Measurements from ENCODE around the gene MAGI2.

DNA sequence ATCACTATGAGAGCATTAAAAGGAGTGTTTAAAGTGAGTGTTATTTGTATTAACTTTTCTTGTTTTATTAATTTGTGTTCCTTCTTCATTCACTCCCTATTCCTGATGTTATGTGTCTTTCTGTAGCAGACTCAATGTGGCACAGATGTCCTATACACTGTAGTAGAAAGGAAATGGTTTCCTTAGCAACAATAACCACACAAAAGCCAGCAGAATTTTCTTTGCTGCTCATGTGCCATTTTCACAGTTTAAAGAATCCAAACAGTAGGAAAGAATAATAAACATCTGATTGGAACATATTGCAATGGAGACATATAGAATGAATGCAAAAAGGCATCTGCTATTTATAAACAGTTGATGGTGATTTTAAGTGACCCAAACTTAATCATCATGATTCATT lies 891.3 kb downstream of the MAGI2 start:
- TF ChIP-seq POLR2A (IDR thresholded peaks at IDR 0.05) = no peak
- TF ChIP-seq, protein P1, sequence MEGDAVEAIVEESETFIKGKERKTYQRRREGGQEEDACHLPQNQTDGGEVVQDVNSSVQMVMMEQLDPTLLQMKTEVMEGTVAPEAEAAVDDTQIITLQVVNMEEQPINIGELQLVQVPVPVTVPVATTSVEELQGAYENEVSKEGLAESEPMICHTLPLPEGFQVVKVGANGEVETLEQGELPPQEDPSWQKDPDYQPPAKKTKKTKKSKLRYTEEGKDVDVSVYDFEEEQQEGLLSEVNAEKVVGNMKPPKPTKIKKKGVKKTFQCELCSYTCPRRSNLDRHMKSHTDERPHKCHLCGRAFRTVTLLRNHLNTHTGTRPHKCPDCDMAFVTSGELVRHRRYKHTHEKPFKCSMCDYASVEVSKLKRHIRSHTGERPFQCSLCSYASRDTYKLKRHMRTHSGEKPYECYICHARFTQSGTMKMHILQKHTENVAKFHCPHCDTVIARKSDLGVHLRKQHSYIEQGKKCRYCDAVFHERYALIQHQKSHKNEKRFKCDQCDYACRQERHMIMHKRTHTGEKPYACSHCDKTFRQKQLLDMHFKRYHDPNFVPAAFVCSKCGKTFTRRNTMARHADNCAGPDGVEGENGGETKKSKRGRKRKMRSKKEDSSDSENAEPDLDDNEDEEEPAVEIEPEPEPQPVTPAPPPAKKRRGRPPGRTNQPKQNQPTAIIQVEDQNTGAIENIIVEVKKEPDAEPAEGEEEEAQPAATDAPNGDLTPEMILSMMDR (IDR thresholded peaks at IDR 0.05) = no peak
- TF ChIP-seq POLR2AphosphoS5 (IDR thresholded peaks at IDR 0.05) = no peak
- TF ChIP-seq EP300 (IDR thresholded peaks at IDR 0.05) = no peak

Data from suprapubic skin (tissue), 4 donors.